ENCODE measurements around the gene PIGB. TPM values are rescaled to one million over a fixed set of nuclear protein-coding genes. Genes with fewer than 3 reads are reported as not detected.
"Not testable (repeated sequence)": the region's sequence is repeated elsewhere in the genome, so short reads cannot be mapped to it uniquely, and the experiment has no call there.

The PIGB gene
- total and polyA plus RNA-seq, 3 experiments from 2014 or later: 17.4 to 22.4 (median 17.9) TPM

DNA sequence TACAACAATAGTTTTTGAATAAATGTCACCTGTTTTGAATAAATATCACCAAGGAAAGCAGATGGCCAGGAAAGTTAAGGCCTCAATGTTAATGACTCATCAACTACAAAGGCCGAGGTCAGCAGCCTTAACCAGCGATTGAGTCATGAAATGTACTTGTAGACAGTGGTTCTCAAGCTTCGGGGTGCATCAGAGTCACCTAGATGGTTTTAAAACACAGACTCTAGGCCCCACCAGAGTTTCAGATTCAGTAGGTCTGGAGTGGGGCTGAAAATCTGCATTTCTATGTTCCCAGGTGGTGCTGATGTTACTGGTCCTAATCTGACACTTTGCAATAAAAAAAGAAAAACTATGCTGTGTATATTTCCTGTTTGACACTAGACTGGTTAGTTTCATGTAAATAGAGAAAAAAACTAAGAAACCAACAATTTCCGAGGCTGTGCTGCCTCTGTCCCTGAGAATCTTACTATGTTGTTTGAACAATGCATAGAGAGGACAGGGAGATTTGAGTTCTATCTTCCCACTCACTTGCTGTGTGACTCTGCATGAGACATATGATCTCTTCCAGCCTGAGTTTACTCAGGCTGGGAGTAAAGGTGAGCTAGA lies 39.2 kb upstream of the PIGB start:
- peaks cover 94 to 99% (median 99%) of the 10 kb centered on the region in 3 donors for H3K4me1 Mint-ChIP-seq
- peaks cover 0 to 11% (median 0%) of the 10 kb centered on the region in 3 donors for H3K36me3 Mint-ChIP-seq
- no peaks in the 10 kb centered on the region for H3K27me3 ChIP-seq (ENCODE audit: insufficient read depth, low read length, poor library complexity, severe bottlenecking)
- peak overlapping the region; percentile 61 to 83 (median 78) for H3K4me3 Mint-ChIP-seq
- DNase-seq: peak; percentile 32 to 82 (median 49)
- H3K4me3 ChIP-seq (ENCODE audit: low read length): peak overlapping the region; percentile 6
- H3K27me3 Mint-ChIP-seq: no peaks in the 10 kb centered on the region
- H3K36me3 ChIP-seq (ENCODE audit: insufficient read depth, low read length): no peaks in the 10 kb centered on the region
- ChIA-PET CTCF (interaction anchor here (1.7 to 2.3 kb wide), 2 partner anchors 8 to 13 kb away, joined by 5 to 8 read pairs; no protein-coding TSS in a partner anchor), POLR2A (interaction anchor here (0.6 to 4.2 kb wide), 3 partner anchors 13 to 83 kb away, joined by 5 to 27 read pairs (median 5); partner anchors contain the start of gene RSL24D1)
- H3K27ac Mint-ChIP-seq: peak overlapping the region; percentile 94 to 99 (median 97)
- H3K4me1 ChIP-seq (ENCODE audit: insufficient read depth, low read length): peaks cover 90% of the 10 kb centered on the region
- H3K27ac ChIP-seq (ENCODE audit: low read depth, low read length): peak overlapping the region; percentile 57
- H3K9me3 ChIP-seq (ENCODE audit: low read length): no peaks in the 10 kb centered on the region
- no peaks in the 10 kb centered on the region for H3K9me3 Mint-ChIP-seq

GRCh38 chr15:55280589-55280988 lies 38.4 kb upstream of the PIGB start:
- not testable (repeated sequence) for H3K4me3 ChIP-seq (ENCODE audit: low read length); H3K27ac ChIP-seq (ENCODE audit: low read depth, low read length); H3K27me3 Mint-ChIP-seq; H3K9me3 Mint-ChIP-seq; H3K36me3 Mint-ChIP-seq; H3K9me3 ChIP-seq (ENCODE audit: low read length); H3K36me3 ChIP-seq (ENCODE audit: insufficient read depth, low read length); H3K27me3 ChIP-seq (ENCODE audit: insufficient read depth, low read length, poor library complexity, severe bottlenecking)
- Mint-ChIP-seq H3K27ac (peak overlapping the region; percentile 24 to 99 (median 96)), H3K4me3 (peak overlapping the region in 6 of 7 donors; percentile 20 to 79 (median 46)), H3K4me1 (peaks cover 95 to 100% (median 99%) of the 10 kb centered on the region in 3 donors)
- H3K4me1 ChIP-seq (ENCODE audit: insufficient read depth, low read length): peaks cover 90% of the 10 kb centered on the region
- CTCF ChIA-PET: interaction anchor here (1.7 to 2.3 kb wide), 2 partner anchors 9 to 14 kb away, joined by 5 to 8 read pairs; no protein-coding TSS in a partner anchor
- peak in 1 of 5 donors; percentile 64 for DNase-seq
- POLR2A ChIA-PET: interaction anchor here (1.5 to 4.2 kb wide), 2 partner anchors 14 to 84 kb away, joined by 5 to 27 read pairs; partner anchors contain the start of gene RSL24D1

DNA sequence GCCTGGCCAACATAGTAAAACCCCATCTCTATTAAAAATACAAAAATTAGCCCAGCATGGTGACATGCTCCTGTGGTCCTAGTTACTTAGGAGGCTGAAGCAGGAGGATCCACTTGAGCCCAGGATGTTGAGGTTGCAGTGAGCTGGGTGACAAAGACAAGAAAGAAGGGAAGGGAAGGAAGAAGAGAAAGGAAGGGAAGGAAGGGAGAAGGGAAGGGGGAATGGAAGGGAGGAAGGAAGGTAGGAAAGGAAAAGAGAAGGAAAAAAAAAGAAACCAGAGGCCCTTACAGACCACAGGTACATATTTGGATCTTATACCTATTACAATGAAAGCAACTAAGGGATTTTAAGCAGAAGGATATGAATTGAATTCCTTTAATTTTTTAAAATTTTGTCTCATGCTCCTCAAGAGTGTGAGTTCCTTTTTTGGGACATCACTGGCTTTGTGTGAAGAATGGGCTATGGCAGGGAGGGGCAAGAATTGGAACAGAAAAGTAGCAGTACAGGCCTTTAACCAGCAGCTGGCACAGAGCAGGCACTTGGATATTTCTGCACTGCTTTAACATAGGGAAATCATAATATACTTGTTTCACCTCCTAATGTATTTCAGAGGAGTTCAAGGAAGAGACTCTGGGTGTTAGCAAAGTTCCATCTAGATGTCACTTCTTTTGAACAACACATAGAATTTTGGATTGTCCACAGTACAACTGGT lies 37.3 kb upstream of the PIGB start:
- Mint-ChIP-seq H3K4me3 (peak overlapping the region; percentile 53 to 88 (median 80)), H3K9me3 (no peaks in the 10 kb centered on the region), H3K36me3 (peaks cover 0 to 11% (median 0%) of the 10 kb centered on the region in 3 donors), H3K4me1 (peaks cover 96 to 100% (median 99%) of the 10 kb centered on the region in 3 donors), H3K27me3 (no peaks in the 10 kb centered on the region), H3K27ac (peak overlapping the region; percentile 94 to 99 (median 96))
- no peaks in the 10 kb centered on the region for H3K27me3 ChIP-seq (ENCODE audit: insufficient read depth, low read length, poor library complexity, severe bottlenecking)
- no peak for DNase-seq
- no peaks in the 10 kb centered on the region for H3K9me3 ChIP-seq (ENCODE audit: low read length)
- peak overlapping the region; percentile 67 for H3K27ac ChIP-seq (ENCODE audit: low read depth, low read length)
- CTCF ChIA-PET: interaction anchor here (0.6 to 2.0 kb wide), 9 partner anchors 9 to 84 kb away, joined by 3 to 9 read pairs (median 4); partner anchors contain the start of genes PIGB, PIGBOS1 and RSL24D1
- POLR2A ChIA-PET: interaction anchor here (0.7 to 1.5 kb wide), 6 partner anchors 14 to 85 kb away, joined by 3 to 12 read pairs (median 4); partner anchors contain the start of gene RSL24D1
- no peak overlapping the region for H3K4me3 ChIP-seq (ENCODE audit: low read length)
- H3K4me1 ChIP-seq (ENCODE audit: insufficient read depth, low read length): peaks cover 90% of the 10 kb centered on the region
- H3K36me3 ChIP-seq (ENCODE audit: insufficient read depth, low read length): no peaks in the 10 kb centered on the region

DNA sequence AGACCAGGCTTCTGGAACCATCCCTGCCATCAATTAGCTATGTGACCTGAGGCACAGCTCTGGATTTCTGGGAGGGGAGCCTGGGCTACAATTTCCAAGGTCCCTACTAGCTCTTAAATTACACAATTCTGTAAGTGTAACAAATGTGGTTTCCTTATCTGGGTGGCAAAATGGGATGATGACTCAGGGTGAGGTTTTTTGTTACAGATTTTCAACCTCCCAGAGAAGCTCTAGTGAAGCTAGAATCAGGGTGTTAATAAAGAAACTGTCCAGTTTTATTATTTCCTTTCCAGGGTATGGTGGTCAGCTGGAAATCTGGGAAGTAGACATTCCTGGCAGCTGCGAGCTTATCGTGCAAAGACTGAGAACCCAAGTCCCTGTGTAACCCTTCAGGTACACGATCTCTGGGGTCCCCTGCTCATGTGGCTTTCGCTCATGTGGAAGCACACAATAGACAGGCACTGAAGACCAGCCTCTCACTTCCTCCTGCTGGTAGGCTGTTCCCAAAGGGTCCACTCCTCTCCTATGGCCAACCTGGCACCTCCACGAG lies 36.7 kb upstream of the PIGB start:
- Mint-ChIP-seq H3K9me3 (no peaks in the 10 kb centered on the region), H3K27ac (peak overlapping the region; percentile 94 to 99 (median 96)), H3K4me3 (peak overlapping the region; percentile 53 to 88 (median 80)), H3K36me3 (peaks cover 0 to 13% (median 4%) of the 10 kb centered on the region in 3 donors), H3K4me1 (peaks cover 94 to 100% (median 99%) of the 10 kb centered on the region in 3 donors), H3K27me3 (no peaks in the 10 kb centered on the region)
- H3K27me3 ChIP-seq (ENCODE audit: insufficient read depth, low read length, poor library complexity, severe bottlenecking): no peaks in the 10 kb centered on the region
- H3K4me1 ChIP-seq (ENCODE audit: insufficient read depth, low read length): peaks cover 84% of the 10 kb centered on the region
- no peaks in the 10 kb centered on the region for H3K36me3 ChIP-seq (ENCODE audit: insufficient read depth, low read length)
- POLR2A ChIA-PET: interaction anchor here (0.5 to 1.5 kb wide), 7 partner anchors 9 to 86 kb away, joined by 3 to 12 read pairs (median 3); partner anchors contain the start of gene RSL24D1
- DNase-seq: peak in 4 of 5 donors; percentile 8 to 55 (median 32)
- peak overlapping the region; percentile 67 for H3K27ac ChIP-seq (ENCODE audit: low read depth, low read length)
- H3K4me3 ChIP-seq (ENCODE audit: low read length): peak overlapping the region; percentile 18
- CTCF ChIA-PET: interaction anchor here (0.8 to 2.0 kb wide), 8 partner anchors 9 to 85 kb away, joined by 3 to 9 read pairs (median 4); partner anchors contain the start of genes PIGB, PIGBOS1 and RSL24D1
- no peaks in the 10 kb centered on the region for H3K9me3 ChIP-seq (ENCODE audit: low read length)

DNA sequence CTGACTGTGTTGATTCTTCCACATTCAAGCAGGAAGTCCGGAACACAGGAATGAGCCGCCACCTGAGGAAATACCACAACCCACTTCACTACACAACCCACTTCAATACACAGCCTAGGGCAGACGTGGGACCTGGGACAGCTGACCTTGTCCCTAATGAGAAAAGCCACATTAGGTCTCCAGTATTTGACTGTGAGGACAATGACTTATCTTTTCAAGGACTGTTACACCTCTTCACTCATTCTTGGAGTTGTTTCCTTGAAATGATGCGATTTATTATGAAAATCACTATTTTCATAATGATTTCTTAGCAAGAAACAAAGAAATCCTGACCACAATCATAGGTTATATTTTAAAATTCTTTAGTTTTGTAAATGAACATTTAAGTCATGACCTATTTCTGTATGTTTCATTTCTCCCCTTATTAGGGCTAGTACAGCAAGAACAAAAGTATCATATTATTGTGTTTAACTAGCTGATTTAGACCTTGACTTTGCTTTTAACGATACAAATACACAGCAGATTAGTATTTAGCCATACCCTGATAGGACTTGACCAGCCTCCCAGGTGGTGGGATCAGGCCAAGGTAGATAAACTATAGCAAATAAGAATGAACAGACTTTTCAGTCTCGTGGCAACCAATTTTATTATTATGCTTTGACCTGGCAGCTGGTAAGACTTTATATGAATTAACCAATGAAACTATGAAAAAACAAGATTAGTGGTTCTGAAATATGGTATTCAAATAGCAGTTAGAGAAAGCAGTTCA lies 35.5 kb upstream of the PIGB start:
- ChIA-PET CTCF (interaction anchor here (2.0 kb wide), 1 partner anchor 14 kb away, joined by 9 read pairs; no protein-coding TSS in a partner anchor), POLR2A (no interaction called here)
- Histone ChIP-seq H3K27ac (ENCODE audit: low read depth, low read length) (peak overlapping the region; percentile 67), H3K9me3 (ENCODE audit: low read length) (no peaks in the 10 kb centered on the region), H3K36me3 (ENCODE audit: insufficient read depth, low read length) (no peaks in the 10 kb centered on the region), H3K27me3 (ENCODE audit: insufficient read depth, low read length, poor library complexity, severe bottlenecking) (no peaks in the 10 kb centered on the region), H3K4me3 (ENCODE audit: low read length) (no peak overlapping the region), H3K4me1 (ENCODE audit: insufficient read depth, low read length) (peaks cover 75% of the 10 kb centered on the region)
- no peak for DNase-seq
- Mint-ChIP-seq H3K4me3 (peak overlapping the region; percentile 53 to 88 (median 80)), H3K4me1 (peaks cover 93 to 99% (median 99%) of the 10 kb centered on the region in 3 donors), H3K27me3 (no peaks in the 10 kb centered on the region), H3K36me3 (peaks cover 0 to 21% (median 4%) of the 10 kb centered on the region in 3 donors), H3K9me3 (no peaks in the 10 kb centered on the region), H3K27ac (peak overlapping the region; percentile 94 to 99 (median 96))

GRCh38 chr15:55284426-55284825 lies 34.6 kb upstream of the PIGB start:
- ChIA-PET CTCF (no interaction called here), POLR2A (interaction anchor here (0.7 to 1.9 kb wide), 3 partner anchors 14 to 34 kb away, joined by 3 to 8 read pairs (median 4); partner anchors contain the start of genes PIGB and PIGBOS1)
- Histone ChIP-seq H3K9me3 (ENCODE audit: low read length) (no peaks in the 10 kb centered on the region), H3K27ac (ENCODE audit: low read depth, low read length) (no peak overlapping the region), H3K36me3 (ENCODE audit: insufficient read depth, low read length) (no peaks in the 10 kb centered on the region), H3K4me3 (ENCODE audit: low read length) (no peak overlapping the region), H3K4me1 (ENCODE audit: insufficient read depth, low read length) (peaks cover 71% of the 10 kb centered on the region), H3K27me3 (ENCODE audit: insufficient read depth, low read length, poor library complexity, severe bottlenecking) (no peaks in the 10 kb centered on the region)
- H3K27me3 Mint-ChIP-seq: no peaks in the 10 kb centered on the region
- H3K4me3 Mint-ChIP-seq: peak overlapping the region; percentile 77 to 99 (median 97)
- H3K4me1 Mint-ChIP-seq: peaks cover 86 to 95% (median 95%) of the 10 kb centered on the region in 3 donors
- peak overlapping the region; percentile 86 to 99 (median 96) for H3K27ac Mint-ChIP-seq
- DNase-seq: no peak
- no peaks in the 10 kb centered on the region for H3K9me3 Mint-ChIP-seq
- peaks cover 0 to 29% (median 4%) of the 10 kb centered on the region in 3 donors for H3K36me3 Mint-ChIP-seq

All from CD8-positive, alpha-beta memory T cell (primary cell).